Upper lobe of left lung (tissue), 4 donors: Measurements from ENCODE around the gene MEF2C.

Experiments
- POLR2A ChIP-seq, 4 donors: fragments of 450-650 bp; IDR thresholded peaks; one replicate each; pipeline ENCODE4 v1.5.1; 2016 to 2017; ENCODE audit warnings: antibody characterized with exemption in 4 of 4, mild to moderate bottlenecking in 2 of 4
- POLR2AphosphoS5 ChIP-seq, 2 donors: sonication (generic); formaldehyde crosslinking; IDR thresholded peaks; one replicate each; pipeline ENCODE4 v1.5.1; 2017; ENCODE audit warnings: antibody characterized with exemption in 2 of 2
- TF ChIP-seq, protein P1 (sequence below), 6 experiments: fragments of 450-650 bp in 4 of 6; fragments of 200-600 bp in 2 of 6; sonication (generic) in 2 of 6; IDR thresholded peaks; one replicate each; pipeline ENCODE4 v1.5.1; 2016 to 2019; ENCODE audit warnings: antibody characterized with exemption in 6 of 6

DNA sequence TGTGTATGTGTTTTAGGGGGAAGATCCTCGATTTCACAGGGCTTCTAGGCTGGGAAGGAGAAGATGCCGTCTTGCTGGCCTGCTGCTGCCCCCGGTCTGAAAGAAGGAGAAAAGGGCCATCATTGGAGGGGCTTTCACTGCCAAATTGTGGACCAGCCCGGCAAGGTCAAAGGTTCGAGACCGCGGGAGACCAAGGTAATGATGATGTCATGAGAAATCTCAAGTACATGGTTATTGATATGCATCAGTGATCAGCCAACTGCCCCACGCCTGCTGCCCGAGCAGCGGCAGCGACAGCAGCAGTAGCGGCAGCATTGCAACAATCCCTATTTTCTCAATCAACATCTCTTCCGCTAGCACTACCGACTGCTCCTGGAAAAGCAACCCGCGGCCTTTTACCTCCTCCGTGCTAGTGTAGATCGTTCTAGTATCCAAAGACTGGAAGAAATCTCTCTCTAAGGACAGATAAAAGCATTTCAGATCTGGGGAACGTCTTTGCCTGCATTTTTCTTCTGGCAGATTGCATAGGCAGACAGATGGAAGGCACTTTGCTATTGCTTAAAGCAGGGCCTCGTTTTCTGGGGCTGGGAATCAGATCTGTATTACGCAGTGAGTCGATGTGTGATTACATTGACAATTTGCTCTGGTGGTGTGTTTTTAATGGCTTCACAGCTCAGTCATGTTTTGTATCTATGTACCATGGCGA lies 215.3 kb downstream of the MEF2C start:
- no peak for TF ChIP-seq POLR2AphosphoS5 (IDR thresholded peaks at IDR 0.05)
- TF ChIP-seq POLR2A (IDR thresholded peaks at IDR 0.05), result no peak
- TF ChIP-seq, protein P1, sequence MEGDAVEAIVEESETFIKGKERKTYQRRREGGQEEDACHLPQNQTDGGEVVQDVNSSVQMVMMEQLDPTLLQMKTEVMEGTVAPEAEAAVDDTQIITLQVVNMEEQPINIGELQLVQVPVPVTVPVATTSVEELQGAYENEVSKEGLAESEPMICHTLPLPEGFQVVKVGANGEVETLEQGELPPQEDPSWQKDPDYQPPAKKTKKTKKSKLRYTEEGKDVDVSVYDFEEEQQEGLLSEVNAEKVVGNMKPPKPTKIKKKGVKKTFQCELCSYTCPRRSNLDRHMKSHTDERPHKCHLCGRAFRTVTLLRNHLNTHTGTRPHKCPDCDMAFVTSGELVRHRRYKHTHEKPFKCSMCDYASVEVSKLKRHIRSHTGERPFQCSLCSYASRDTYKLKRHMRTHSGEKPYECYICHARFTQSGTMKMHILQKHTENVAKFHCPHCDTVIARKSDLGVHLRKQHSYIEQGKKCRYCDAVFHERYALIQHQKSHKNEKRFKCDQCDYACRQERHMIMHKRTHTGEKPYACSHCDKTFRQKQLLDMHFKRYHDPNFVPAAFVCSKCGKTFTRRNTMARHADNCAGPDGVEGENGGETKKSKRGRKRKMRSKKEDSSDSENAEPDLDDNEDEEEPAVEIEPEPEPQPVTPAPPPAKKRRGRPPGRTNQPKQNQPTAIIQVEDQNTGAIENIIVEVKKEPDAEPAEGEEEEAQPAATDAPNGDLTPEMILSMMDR (IDR thresholded peaks at IDR 0.05), result no peak
